ENCODE data around the gene PBX3. TPM values are rescaled to one million over a fixed set of nuclear protein-coding genes. Genes with fewer than 3 reads are reported as not detected.

The PBX3 gene
- total RNA-seq, 1 donor from 2014 or later = 82.3 TPM

GRCh38 chr9:125912667-125913066 lies 165.5 kb downstream of the PBX3 start:
- Histone ChIP-seq H3K36me3 (no peaks in the 10 kb centered on the region), H3K4me1 (no peaks in the 10 kb centered on the region)

GRCh38 chr9:125913551-125913950 lies 166.4 kb downstream of the PBX3 start:
- no peaks in the 10 kb centered on the region for H3K4me1 ChIP-seq
- no peak overlapping the region for H3K27ac ChIP-seq
- no peaks in the 10 kb centered on the region for H3K27me3 ChIP-seq
- no peak overlapping the region for H3K4me3 ChIP-seq
- no peaks in the 10 kb centered on the region for H3K36me3 ChIP-seq
- no peak for TF ChIP-seq POLR2A (IDR thresholded peaks at IDR 0.05)
- TF ChIP-seq CTCF (IDR thresholded peaks at IDR 0.05) = no peak
- TF ChIP-seq POLR2AphosphoS5 (IDR thresholded peaks at IDR 0.05; ENCODE audit: insufficient read depth in 1 of 2, low read depth in 1 of 2) = no peak
- H3K9me3 ChIP-seq = no peaks in the 10 kb centered on the region
- intact Hi-C loops (cut with DNase I) = no loop called here
- DNase-seq (ENCODE audit: extremely low spot score in 2 of 2) = no peak

More at GRCh38 chr9:125912667-125913066, 165.5 kb downstream of the PBX3 start:
- Histone ChIP-seq H3K27me3 (no peaks in the 10 kb centered on the region), H3K9me3 (no peaks in the 10 kb centered on the region), H3K4me3 (no peak overlapping the region), H3K27ac (no peak overlapping the region)
- intact Hi-C loops (cut with DNase I) = no loop called here
- TF ChIP-seq POLR2AphosphoS5 (IDR thresholded peaks at IDR 0.05; ENCODE audit: insufficient read depth in 1 of 2, low read depth in 1 of 2) (no peak), POLR2A (IDR thresholded peaks at IDR 0.05) (no peak)
- no peak for DNase-seq (ENCODE audit: extremely low spot score in 2 of 2)

- intact Hi-C loops (cut with DNase I) = no loop called here
- Histone ChIP-seq H3K9me3 (no peaks in the 10 kb centered on the region), H3K36me3 (no peaks in the 10 kb centered on the region), H3K4me1 (no peaks in the 10 kb centered on the region), H3K27me3 (no peaks in the 10 kb centered on the region), H3K4me3 (no peak overlapping the region), H3K27ac (no peak overlapping the region)
- no peak for DNase-seq (ENCODE audit: extremely low spot score in 2 of 2)
- TF ChIP-seq POLR2AphosphoS5 (IDR thresholded peaks at IDR 0.05; ENCODE audit: insufficient read depth in 1 of 2, low read depth in 1 of 2) (no peak), CTCF (IDR thresholded peaks at IDR 0.05) (no peak), POLR2A (IDR thresholded peaks at IDR 0.05) (no peak)
These were observed 167.2 kb downstream of the PBX3 start for GRCh38 chr9:125914411-125914810.

DNA sequence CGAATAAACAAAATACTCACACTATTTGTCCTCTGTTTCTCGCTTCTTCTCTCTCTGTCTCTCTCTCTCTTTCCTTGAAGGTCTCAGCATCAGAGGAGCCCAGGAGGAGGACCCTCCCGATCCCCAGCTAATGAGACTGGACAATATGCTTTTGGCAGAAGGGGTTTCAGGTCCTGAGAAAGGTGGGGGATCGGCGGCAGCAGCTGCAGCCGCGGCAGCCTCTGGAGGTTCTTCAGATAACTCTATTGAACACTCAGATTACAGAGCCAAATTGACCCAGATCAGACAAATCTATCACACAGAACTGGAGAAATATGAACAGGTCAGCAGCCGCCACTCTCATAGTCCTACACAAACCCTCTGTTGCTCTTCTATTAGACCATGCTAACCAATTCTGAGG lies 168.4 kb downstream of the PBX3 start:
- Histone ChIP-seq H3K27me3 (no peaks in the 10 kb centered on the region), H3K36me3 (peaks cover 0 to 4% of the 10 kb centered on the region in 2 donors), H3K9me3 (no peaks in the 10 kb centered on the region), H3K4me1 (peaks cover 10% of the 10 kb centered on the region), H3K4me3 (no peak overlapping the region), H3K27ac (no peak overlapping the region)
- TF ChIP-seq CTCF (IDR thresholded peaks at IDR 0.05) = no peak
- no peak for TF ChIP-seq POLR2A (IDR thresholded peaks at IDR 0.05)
- no peak for TF ChIP-seq POLR2AphosphoS5 (IDR thresholded peaks at IDR 0.05; ENCODE audit: insufficient read depth in 1 of 2, low read depth in 1 of 2)
- no peak for DNase-seq (ENCODE audit: extremely low spot score in 2 of 2)
- intact Hi-C loops (cut with DNase I) = no loop called here

GRCh38 chr9:125919565-125919964 lies 172.4 kb downstream of the PBX3 start:
- peaks cover 0 to 4% of the 10 kb centered on the region in 2 donors for H3K36me3 ChIP-seq
- H3K27ac ChIP-seq = no peak overlapping the region
- peaks cover 15% of the 10 kb centered on the region for H3K4me1 ChIP-seq
- H3K9me3 ChIP-seq = no peaks in the 10 kb centered on the region
- no peak overlapping the region for H3K4me3 ChIP-seq
- DNase-seq (ENCODE audit: extremely low spot score in 2 of 2) = no peak
- intact Hi-C loops (cut with DNase I) = no loop called here
- TF ChIP-seq POLR2A (IDR thresholded peaks at IDR 0.05) (no peak), POLR2AphosphoS5 (IDR thresholded peaks at IDR 0.05; ENCODE audit: insufficient read depth in 1 of 2, low read depth in 1 of 2) (no peak), CTCF (IDR thresholded peaks at IDR 0.05) (no peak)
- no peaks in the 10 kb centered on the region for H3K27me3 ChIP-seq
